HG02973 (cell line): Measurements from ENCODE around the gene CARD8.
"Not testable (repeated sequence)": the region's sequence is repeated elsewhere in the genome, so short reads cannot be mapped to it uniquely, and the experiment has no call there.

Source experiments
- ATAC-seq: cut with Tn5 transposase; IDR thresholded peaks from one replicate; pipeline ENCODE4 v1.9.1; 2021; ENCODE audit warnings: moderate library complexity; ENCODE audit not compliant: unreplicated experiment

The CARD8 gene

GRCh38 chr19:48265326-48265725 is 9.6 kb upstream of the CARD8 start:
- ATAC-seq, result not testable (repeated sequence)

- not testable (repeated sequence) for ATAC-seq
These were observed 4.6 kb upstream of the CARD8 start for GRCh38 chr19:48260359-48260714.

GRCh38 chr19:48258992-48259391 is 3.3 kb upstream of the CARD8 start:
- not testable (repeated sequence) for ATAC-seq

- no peak for ATAC-seq
These were observed 2.6 kb upstream of the CARD8 start for GRCh38 chr19:48258350-48258749.

- ATAC-seq, result no peak
These were observed 1.2 kb downstream of the CARD8 start for GRCh38 chr19:48254529-48254970.

GRCh38 chr19:48253999-48254398 is 1.7 kb downstream of the CARD8 start:
- no peak for ATAC-seq

- ATAC-seq, result no peak
These were observed 3.1 kb downstream of the CARD8 start for GRCh38 chr19:48252609-48253008.

GRCh38 chr19:48250290-48251025 is 5.3 kb downstream of the CARD8 start:
- ATAC-seq, result no peak

- ATAC-seq, result peak; percentile 57
These were observed 6.2 kb downstream of the CARD8 start for GRCh38 chr19:48249502-48250014.

GRCh38 chr19:48248081-48248833 is 7.5 kb downstream of the CARD8 start:
- ATAC-seq, result no peak

- ATAC-seq, result no peak
These were observed 8.5 kb downstream of the CARD8 start for GRCh38 chr19:48247212-48247611.

- no peak for ATAC-seq
These were observed 9.6 kb downstream of the CARD8 start for GRCh38 chr19:48246101-48246500.

- ATAC-seq, result no peak
These were observed 11.4 kb downstream of the CARD8 start for GRCh38 chr19:48244281-48244680.

GRCh38 chr19:48241771-48242170 is 13.9 kb downstream of the CARD8 start:
- not testable (repeated sequence) for ATAC-seq

GRCh38 chr19:48239582-48240141 is 16.1 kb downstream of the CARD8 start:
- no peak for ATAC-seq

- no peak for ATAC-seq
These were observed 16.6 kb downstream of the CARD8 start for GRCh38 chr19:48239120-48239519.

- no peak for ATAC-seq
These were observed 18.7 kb downstream of the CARD8 start for GRCh38 chr19:48237057-48237456.

GRCh38 chr19:48230555-48231129 is 25.1 kb downstream of the CARD8 start:
- no peak for ATAC-seq

- ATAC-seq, result no peak
These were observed 34.1 kb downstream of the CARD8 start for GRCh38 chr19:48221628-48222027.

- not testable (repeated sequence) for ATAC-seq
These were observed 34.9 kb downstream of the CARD8 start for GRCh38 chr19:48220784-48221183.

GRCh38 chr19:48218997-48219396 is 36.7 kb downstream of the CARD8 start:
- no peak for ATAC-seq
